Measurements from ENCODE around the gene EYA2.
A peak's percentile ranks its signal among the peaks of the same experiment; 100 is the strongest.

Gene EYA2

GRCh38 chr20:47122560-47122959 lies 227.9 kb downstream of the EYA2 start:
- no peak for DNase-seq

- DNase-seq: no peak
Observed at GRCh38 chr20:47124181-47124717, 229.6 kb downstream of the EYA2 start.

GRCh38 chr20:47125508-47125757 lies 230.8 kb downstream of the EYA2 start:
- DNase-seq: no peak

- DNase-seq: no peak
Observed at GRCh38 chr20:47125758-47126591, 231.3 kb downstream of the EYA2 start.

- no peak for DNase-seq
Observed at GRCh38 chr20:47126709-47127108, 232.1 kb downstream of the EYA2 start.

- no peak for DNase-seq
Observed at GRCh38 chr20:47127546-47127945, 232.9 kb downstream of the EYA2 start.

- DNase-seq: no peak
Observed at GRCh38 chr20:47127999-47128398, 233.4 kb downstream of the EYA2 start.

GRCh38 chr20:47129306-47129705 lies 234.7 kb downstream of the EYA2 start:
- no peak for DNase-seq

- DNase-seq: no peak
Observed at GRCh38 chr20:47133809-47134456, 239.3 kb downstream of the EYA2 start.

GRCh38 chr20:47136782-47137181 lies 242.1 kb downstream of the EYA2 start:
- no peak for DNase-seq

- DNase-seq: no peak
Observed at GRCh38 chr20:47137231-47137870, 242.7 kb downstream of the EYA2 start.

- no peak for DNase-seq
Observed at GRCh38 chr20:47139934-47140535, 245.4 kb downstream of the EYA2 start.

GRCh38 chr20:47141350-47141921 lies 246.8 kb downstream of the EYA2 start:
- no peak for DNase-seq

- no peak for DNase-seq
Observed at GRCh38 chr20:47141941-47142773, 247.5 kb downstream of the EYA2 start.

GRCh38 chr20:47142774-47143170 lies 248.1 kb downstream of the EYA2 start:
- DNase-seq: no peak

- DNase-seq: no peak
Observed at GRCh38 chr20:47143657-47144056, 249.0 kb downstream of the EYA2 start.

GRCh38 chr20:47144463-47144862 lies 249.8 kb downstream of the EYA2 start:
- no peak for DNase-seq

GRCh38 chr20:47146686-47147085 lies 252.0 kb downstream of the EYA2 start:
- DNase-seq: no peak

- DNase-seq: no peak
Observed at GRCh38 chr20:47148059-47148458, 253.4 kb downstream of the EYA2 start.

- DNase-seq: no peak
Observed at GRCh38 chr20:47149939-47150338, 255.3 kb downstream of the EYA2 start.

GRCh38 chr20:47150403-47151152 lies 255.9 kb downstream of the EYA2 start:
- DNase-seq: peak; percentile 68 to 90

Measured in NCI-H526 (cell line).